ENCODE measurements around the gene PSMD1. TPM values are rescaled to one million over a fixed set of nuclear protein-coding genes. Genes with fewer than 3 reads are reported as not detected.
"Not testable (repeated sequence)": the region's sequence is repeated elsewhere in the genome, so short reads cannot be mapped to it uniquely, and the experiment has no call there.

The PSMD1 gene
- polyA plus RNA-seq, 3 donors, result 107 to 113 (median 109) TPM

DNA sequence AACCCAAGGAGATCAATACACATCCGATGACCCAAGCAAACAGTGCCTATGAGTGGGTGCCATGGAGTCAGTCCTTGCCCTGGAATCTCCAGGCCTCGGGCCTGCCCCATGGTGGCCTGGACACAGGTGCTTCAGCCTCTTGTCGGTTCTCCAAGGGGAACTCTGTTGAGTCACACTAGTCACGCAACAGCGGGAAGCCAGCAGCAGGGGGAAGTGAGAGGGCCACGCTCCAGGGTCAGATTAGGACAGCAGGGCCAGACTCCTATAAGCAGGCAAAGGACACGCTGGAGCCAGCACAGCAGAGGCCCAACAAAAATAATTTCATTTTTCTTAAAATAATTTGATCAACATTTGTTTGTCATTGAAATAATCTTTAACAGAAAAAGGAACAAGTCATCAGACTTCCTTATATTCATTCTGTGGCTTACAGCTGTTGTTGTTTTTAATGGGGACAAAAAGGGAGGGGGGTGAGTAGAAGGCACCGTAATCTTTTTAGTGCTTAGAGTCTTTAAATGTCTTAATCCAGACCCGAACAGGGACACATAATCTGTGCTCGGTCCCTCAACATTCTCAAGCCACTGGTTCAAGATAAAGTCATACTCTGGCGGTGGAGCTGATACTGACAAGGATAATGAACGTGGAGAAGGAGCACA lies 125.3 kb downstream of the PSMD1 start:
- no peak for DNase-seq (ENCODE audit: low read depth in 3 of 3, low spot score in 2 of 3)

GRCh38 chr2:231182513-231182899 lies 125.8 kb downstream of the PSMD1 start:
- no peak for DNase-seq (ENCODE audit: low read depth in 3 of 3, low spot score in 2 of 3)

DNA sequence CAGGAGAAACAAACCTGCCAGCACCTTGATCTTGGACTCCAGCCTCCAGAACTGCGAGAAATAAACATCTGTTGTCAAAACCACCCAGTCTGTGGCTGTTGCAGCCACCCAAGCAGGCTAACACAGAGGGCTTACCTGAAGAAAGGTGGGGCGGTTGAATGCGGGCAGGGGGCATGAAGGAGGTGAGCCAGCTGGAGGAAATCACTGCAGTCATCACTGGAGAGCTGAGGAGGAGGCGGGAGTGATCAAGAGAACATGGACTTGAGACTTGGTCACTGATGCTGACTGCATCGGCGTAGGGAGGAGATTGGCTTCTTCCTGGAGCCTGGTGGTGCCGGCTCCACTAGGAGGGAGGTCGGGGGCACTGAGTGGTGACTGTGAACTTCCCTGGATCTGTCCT lies 127.2 kb downstream of the PSMD1 start:
- DNase-seq (ENCODE audit: low read depth in 3 of 3, low spot score in 2 of 3), result no peak

- no peak for DNase-seq (ENCODE audit: low read depth in 3 of 3, low spot score in 2 of 3)
Observed at GRCh38 chr2:231184319-231184718, 127.7 kb downstream of the PSMD1 start.

DNA sequence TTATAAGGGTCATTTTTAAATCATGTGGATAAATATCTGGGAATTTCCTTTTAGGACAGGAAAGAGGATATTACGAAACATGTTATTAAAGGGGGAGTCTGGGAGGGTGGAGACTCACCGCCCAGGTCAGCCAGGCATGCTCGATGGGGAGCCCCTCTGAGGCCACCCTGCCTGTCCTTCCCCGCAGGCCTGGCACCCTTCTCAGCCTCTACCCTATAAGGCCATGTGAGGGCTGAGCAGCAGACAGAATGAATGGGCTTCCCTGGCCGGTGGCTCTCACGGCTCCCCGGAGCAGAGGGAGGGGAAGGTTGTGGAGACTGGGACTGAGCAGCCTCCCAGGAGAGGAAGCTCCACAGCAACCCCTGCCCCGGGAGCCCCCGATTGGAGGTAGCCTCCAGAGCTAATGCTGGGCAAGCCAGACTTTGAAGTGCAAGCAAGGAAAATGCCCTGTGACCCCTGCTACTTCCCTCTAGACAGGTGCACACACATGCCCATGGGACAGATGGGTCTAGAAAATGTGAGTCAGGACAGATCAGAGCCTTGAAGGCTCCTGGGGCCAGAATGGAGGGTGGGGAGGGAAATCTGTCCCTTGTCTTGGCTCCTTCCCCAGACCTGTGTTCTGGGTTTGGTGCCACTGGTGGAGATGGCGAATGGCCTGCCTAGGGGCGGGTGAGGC lies 128.5 kb downstream of the PSMD1 start:
- DNase-seq (ENCODE audit: low read depth in 3 of 3, low spot score in 2 of 3), result no peak

DNA sequence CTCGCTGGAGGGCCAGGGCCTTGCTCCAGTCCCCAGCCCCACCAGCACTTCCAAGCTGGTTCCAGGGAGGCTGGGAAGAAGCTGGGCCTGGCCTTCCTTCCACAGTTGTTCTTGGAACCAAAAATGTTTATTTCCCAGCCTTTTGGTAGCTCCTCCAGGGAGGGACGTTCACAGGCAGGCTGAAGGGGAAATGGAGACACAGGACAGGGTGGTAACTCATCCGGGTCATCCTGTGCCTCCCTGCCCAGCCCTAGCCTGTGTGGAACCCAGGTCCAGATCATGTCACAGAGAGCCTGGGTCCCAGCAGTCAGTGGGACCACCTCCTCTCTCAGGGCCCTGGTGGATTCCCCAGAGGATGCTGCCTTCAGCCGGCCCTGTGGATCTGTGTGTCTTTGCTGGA lies 129.2 kb downstream of the PSMD1 start:
- no peak for DNase-seq (ENCODE audit: low read depth in 3 of 3, low spot score in 2 of 3)

GRCh38 chr2:231186325-231186724 lies 129.7 kb downstream of the PSMD1 start:
- DNase-seq (ENCODE audit: low read depth in 3 of 3, low spot score in 2 of 3), result no peak

- no peak for DNase-seq (ENCODE audit: low read depth in 3 of 3, low spot score in 2 of 3)
Observed at GRCh38 chr2:231187736-231188505, 131.3 kb downstream of the PSMD1 start.

GRCh38 chr2:231188506-231189170 lies 132.0 kb downstream of the PSMD1 start:
- DNase-seq (ENCODE audit: low read depth in 3 of 3, low spot score in 2 of 3), result no peak

- DNase-seq (ENCODE audit: low read depth in 3 of 3, low spot score in 2 of 3), result no peak
Observed at GRCh38 chr2:231189171-231189530, 132.5 kb downstream of the PSMD1 start.

GRCh38 chr2:231189571-231190495 lies 133.2 kb downstream of the PSMD1 start:
- peak in 1 of 3 donors; percentile 15 for DNase-seq (ENCODE audit: low read depth in 3 of 3, low spot score in 2 of 3)

DNA sequence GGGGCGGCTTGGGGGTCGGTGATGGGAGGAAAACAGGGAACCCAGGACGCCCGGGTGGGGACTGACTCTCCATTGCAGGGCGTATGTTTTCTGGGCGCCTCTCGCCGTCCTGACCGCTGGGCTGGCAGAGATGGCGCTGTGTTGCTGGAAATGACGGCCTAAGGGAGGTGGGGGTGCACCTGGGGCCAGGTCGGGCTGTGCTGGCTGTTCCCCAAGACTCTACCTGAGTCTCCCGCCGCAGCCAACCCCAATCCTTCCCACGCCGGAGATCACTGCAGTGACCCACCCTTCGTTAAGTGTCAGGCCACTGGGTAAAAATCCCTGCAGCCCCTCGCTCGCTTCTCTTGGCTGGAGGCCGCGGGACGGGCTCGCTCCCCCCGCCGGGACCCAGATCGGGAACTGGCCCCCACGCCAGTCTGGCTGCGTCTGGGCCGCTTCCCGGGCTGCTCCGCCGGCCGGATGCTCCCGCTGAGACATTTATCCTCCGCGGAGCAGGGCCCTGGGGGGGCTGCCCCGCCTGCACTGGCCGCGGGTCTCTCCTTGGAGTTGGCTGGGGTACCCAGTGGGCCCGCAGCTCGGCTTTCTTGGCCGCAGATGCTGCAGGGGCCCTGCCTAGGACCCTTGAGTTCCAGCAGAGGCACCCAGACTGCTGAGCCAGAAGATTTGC lies 134.0 kb downstream of the PSMD1 start:
- peak in 1 of 3 donors; percentile 41 for DNase-seq (ENCODE audit: low read depth in 3 of 3, low spot score in 2 of 3)

DNA sequence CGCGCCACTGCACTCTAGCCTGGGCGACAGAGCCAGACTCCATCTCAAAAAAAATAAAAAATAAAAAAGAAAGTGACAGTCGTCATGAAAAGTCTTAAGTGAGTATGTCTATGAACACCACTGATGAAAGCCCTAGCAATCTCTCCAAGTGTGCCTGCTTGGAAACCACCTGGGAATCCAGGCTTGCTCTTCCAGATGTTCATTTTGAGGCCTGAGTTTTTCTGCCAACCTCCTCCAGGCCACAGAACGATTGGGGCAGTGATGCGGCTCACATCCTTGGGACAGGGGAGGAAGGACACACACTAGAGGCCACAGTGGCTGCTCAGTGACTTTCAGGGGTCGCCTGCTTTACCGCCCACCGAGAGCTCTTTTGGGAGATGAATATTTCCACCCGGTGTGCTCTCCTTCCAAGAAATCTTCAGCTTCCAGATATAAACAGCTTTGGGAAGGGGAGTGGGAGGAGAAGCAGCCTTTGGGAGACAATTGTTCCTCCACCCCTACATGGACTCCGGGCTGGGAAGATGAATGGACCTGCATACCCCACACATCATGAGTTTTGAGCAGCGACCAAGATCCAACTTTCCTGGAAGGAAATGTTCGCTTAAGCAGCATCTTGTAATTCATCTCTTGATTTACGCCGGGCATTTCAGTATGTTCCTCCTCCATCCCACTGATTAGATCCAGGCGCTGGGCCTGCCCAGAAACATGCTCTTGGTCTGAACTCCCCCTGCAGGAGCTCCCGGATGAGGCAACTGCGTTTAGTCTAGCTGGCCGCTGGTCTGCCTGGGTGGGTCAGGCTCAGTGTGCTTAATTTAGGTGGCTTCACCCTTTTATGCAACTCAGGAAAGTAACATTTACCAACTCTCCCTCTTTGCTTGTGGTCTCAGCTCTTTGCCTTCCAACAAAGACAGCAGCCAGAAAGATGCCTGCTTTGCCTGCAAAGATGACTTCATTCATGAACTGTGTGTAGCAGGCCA lies 135.5 kb downstream of the PSMD1 start:
- DNase-seq (ENCODE audit: low read depth in 3 of 3, low spot score in 2 of 3), result peak; percentile 78 to 84 (median 83)

GRCh38 chr2:231193216-231193615 lies 136.5 kb downstream of the PSMD1 start:
- no peak for DNase-seq (ENCODE audit: low read depth in 3 of 3, low spot score in 2 of 3)

- DNase-seq (ENCODE audit: low read depth in 3 of 3, low spot score in 2 of 3), result no peak
Observed at GRCh38 chr2:231196592-231196991, 139.9 kb downstream of the PSMD1 start.

DNA sequence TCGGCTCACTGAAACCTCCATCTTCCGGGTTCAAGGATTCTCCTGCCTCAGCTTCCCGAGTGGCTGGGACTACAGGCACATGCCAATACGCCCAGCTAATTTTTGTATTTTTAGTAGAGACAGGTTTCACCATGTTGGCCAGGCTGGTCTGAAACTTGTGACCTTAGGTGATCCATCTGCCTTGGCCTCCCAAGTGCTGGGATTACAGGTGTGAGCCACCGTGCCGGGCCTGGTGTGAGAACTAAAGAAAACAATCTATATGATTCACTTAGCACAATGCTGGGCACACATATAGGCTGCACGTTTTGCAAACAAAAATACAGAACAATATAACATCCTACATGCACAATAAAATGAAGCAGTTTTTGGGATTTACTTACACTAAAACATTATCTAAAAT lies 140.5 kb downstream of the PSMD1 start:
- DNase-seq (ENCODE audit: low read depth in 3 of 3, low spot score in 2 of 3), result not testable (repeated sequence)

DNA sequence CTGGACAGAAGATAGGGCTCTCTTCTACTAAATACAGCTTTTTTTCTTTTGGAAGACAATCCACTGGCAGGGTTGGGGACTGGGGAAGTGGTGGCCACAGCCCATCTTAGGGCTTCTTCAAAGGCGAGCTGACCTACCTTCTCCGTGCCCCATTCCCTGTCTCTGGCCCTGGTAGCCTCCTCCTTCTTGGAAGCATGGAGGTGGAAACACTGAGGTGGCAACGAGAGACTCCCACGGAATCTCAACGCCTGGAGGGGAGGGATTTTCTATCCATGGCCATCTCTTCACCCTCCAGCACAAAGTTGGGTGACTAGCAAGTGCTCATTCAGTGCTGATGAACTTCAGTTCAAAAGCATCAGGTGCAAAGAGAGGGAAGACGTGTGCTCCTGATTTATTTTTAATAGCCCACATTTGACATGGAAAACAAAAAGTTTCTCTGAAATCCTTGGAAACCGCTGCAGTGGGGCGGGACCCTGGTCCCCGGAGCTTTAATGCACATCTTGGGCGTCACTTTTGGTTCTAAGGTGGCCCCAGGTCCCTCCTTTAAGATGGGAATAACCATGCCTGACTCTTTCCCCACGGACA lies 141.1 kb downstream of the PSMD1 start:
- no peak for DNase-seq (ENCODE audit: low read depth in 3 of 3, low spot score in 2 of 3)

Data from right renal cortex interstitium (tissue), 3 donors.